ENCODE results near the gene GRM2.

Gene GRM2

DNA sequence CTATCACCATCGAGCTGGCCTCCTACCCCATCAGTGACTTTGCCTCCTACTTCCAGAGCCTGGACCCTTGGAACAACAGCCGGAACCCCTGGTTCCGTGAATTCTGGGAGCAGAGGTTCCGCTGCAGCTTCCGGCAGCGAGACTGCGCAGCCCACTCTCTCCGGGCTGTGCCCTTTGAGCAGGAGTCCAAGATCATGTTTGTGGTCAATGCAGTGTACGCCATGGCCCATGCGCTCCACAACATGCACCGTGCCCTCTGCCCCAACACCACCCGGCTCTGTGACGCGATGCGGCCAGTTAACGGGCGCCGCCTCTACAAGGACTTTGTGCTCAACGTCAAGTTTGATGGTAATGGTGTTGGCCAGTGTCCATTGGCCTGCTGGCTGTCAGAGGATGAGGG, 6.1 kb downstream of the GRM2 start:
- Histone ChIP-seq H2AFZ (ENCODE audit: low read depth, low read length) (no peak overlapping the region), H3K36me3 (ENCODE audit: insufficient read depth, low read length) (no peaks in the 10 kb centered on the region), H3K4me2 (ENCODE audit: insufficient read depth, low read length) (no peak overlapping the region), H3K4me1 (ENCODE audit: insufficient read depth, low read length) (no peaks in the 10 kb centered on the region), H3K9ac (ENCODE audit: low read depth, low read length) (no peak overlapping the region), H3K27ac (ENCODE audit: low read length) (no peak overlapping the region), H3K9me3 (ENCODE audit: insufficient read depth, low read length, severe bottlenecking) (no peaks in the 10 kb centered on the region), H3K79me2 (ENCODE audit: insufficient read depth, low read length) (no peaks in the 10 kb centered on the region), H3K27me3 (ENCODE audit: insufficient read depth, low read length, poor library complexity) (no peaks in the 10 kb centered on the region), H3K4me3 (ENCODE audit: low read depth in 1 of 2, low read length in 2 of 2) (no peak overlapping the region), H4K20me1 (ENCODE audit: insufficient read depth, low read length) (no peaks in the 10 kb centered on the region; the same call in 1 of the 2 replicates)
- TF ChIP-seq EZH2 (IDR thresholded peaks at IDR 0.05; ENCODE audit: borderline replicate concordance, low read depth, low read length, severe bottlenecking) (no peak), CTCF (IDR thresholded peaks at IDR 0.05; ENCODE audit: borderline replicate concordance, extremely low read depth, low read length, poor library complexity, severe bottlenecking) (no peak)
- ATAC-seq (ENCODE audit: insufficient read depth, low read depth), result no peak
- no peak for DNase-seq

DNA sequence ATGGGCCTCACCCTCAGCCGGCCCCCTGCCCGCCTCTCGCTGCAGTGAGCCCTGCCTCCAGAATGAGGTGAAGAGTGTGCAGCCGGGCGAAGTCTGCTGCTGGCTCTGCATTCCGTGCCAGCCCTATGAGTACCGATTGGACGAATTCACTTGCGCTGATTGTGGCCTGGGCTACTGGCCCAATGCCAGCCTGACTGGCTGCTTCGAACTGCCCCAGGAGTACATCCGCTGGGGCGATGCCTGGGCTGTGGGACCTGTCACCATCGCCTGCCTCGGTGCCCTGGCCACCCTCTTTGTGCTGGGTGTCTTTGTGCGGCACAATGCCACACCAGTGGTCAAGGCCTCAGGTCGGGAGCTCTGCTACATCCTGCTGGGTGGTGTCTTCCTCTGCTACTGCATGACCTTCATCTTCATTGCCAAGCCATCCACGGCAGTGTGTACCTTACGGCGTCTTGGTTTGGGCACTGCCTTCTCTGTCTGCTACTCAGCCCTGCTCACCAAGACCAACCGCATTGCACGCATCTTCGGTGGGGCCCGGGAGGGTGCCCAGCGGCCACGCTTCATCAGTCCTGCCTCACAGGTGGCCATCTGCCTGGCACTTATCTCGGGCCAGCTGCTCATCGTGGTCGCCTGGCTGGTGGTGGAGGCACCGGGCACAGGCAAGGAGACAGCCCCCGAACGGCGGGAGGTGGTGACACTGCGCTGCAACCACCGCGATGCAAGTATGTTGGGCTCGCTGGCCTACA, 8.5 kb downstream of the GRM2 start:
- Histone ChIP-seq H3K27ac (ENCODE audit: low read length) (no peak overlapping the region), H3K36me3 (ENCODE audit: insufficient read depth, low read length) (no peaks in the 10 kb centered on the region), H3K4me3 (ENCODE audit: low read depth in 1 of 2, low read length in 2 of 2) (no peak overlapping the region), H3K79me2 (ENCODE audit: insufficient read depth, low read length) (no peaks in the 10 kb centered on the region), H2AFZ (ENCODE audit: low read depth, low read length) (no peak overlapping the region), H3K4me1 (ENCODE audit: insufficient read depth, low read length) (no peaks in the 10 kb centered on the region), H3K4me2 (ENCODE audit: insufficient read depth, low read length) (no peak overlapping the region), H4K20me1 (ENCODE audit: insufficient read depth, low read length) (no peaks in the 10 kb centered on the region; the same call in 1 of the 2 replicates), H3K9ac (ENCODE audit: low read depth, low read length) (no peak overlapping the region), H3K9me3 (ENCODE audit: insufficient read depth, low read length, severe bottlenecking) (no peaks in the 10 kb centered on the region), H3K27me3 (ENCODE audit: insufficient read depth, low read length, poor library complexity) (no peaks in the 10 kb centered on the region)
- ATAC-seq (ENCODE audit: insufficient read depth, low read depth), result no peak
- TF ChIP-seq EZH2 (IDR thresholded peaks at IDR 0.05; ENCODE audit: borderline replicate concordance, low read depth, low read length, severe bottlenecking) (no peak), CTCF (IDR thresholded peaks at IDR 0.05; ENCODE audit: borderline replicate concordance, extremely low read depth, low read length, poor library complexity, severe bottlenecking) (no peak)
- no peak for DNase-seq

- ATAC-seq (ENCODE audit: insufficient read depth, low read depth) (no peak), DNase-seq (no peak)
- TF ChIP-seq EZH2 (IDR thresholded peaks at IDR 0.05; ENCODE audit: borderline replicate concordance, low read depth, low read length, severe bottlenecking) (no peak), CTCF (IDR thresholded peaks at IDR 0.05; ENCODE audit: borderline replicate concordance, extremely low read depth, low read length, poor library complexity, severe bottlenecking) (no peak)
- Histone ChIP-seq H3K4me3 (ENCODE audit: low read depth in 1 of 2, low read length in 2 of 2) (no peak overlapping the region), H2AFZ (ENCODE audit: low read depth, low read length) (no peak overlapping the region), H3K27me3 (ENCODE audit: insufficient read depth, low read length, poor library complexity) (no peaks in the 10 kb centered on the region), H4K20me1 (ENCODE audit: insufficient read depth, low read length) (no peaks in the 10 kb centered on the region; the same call in 1 of the 2 replicates), H3K27ac (ENCODE audit: low read length) (no peak overlapping the region), H3K9me3 (ENCODE audit: insufficient read depth, low read length, severe bottlenecking) (no peaks in the 10 kb centered on the region), H3K9ac (ENCODE audit: low read depth, low read length) (no peak overlapping the region), H3K4me2 (ENCODE audit: insufficient read depth, low read length) (no peak overlapping the region), H3K36me3 (ENCODE audit: insufficient read depth, low read length) (no peaks in the 10 kb centered on the region), H3K79me2 (ENCODE audit: insufficient read depth, low read length) (no peaks in the 10 kb centered on the region), H3K4me1 (ENCODE audit: insufficient read depth, low read length) (no peaks in the 10 kb centered on the region; the same call in 1 of the 2 replicates)
Observed at GRCh38 chr3:51715977-51716294, 9.1 kb downstream of the GRM2 start.

Measured in DND-41 (cell line).